Measurements from ENCODE around the gene KIF26A. TPM values are rescaled to one million over a fixed set of nuclear protein-coding genes. Genes with fewer than 3 reads are reported as not detected.

Gene KIF26A
- total and polyA plus RNA-seq, 2 donors (not counting 1 experiment from before 2014, with no cell fraction given): 0.15 TPM; not detected in 1

- Mint-ChIP-seq H3K9me3 (ENCODE audit: insufficient read depth) (no peaks in the 10 kb centered on the region), H3K27me3 (no peaks in the 10 kb centered on the region), H3K4me3 (no peak overlapping the region), H3K27ac (no peak overlapping the region), H3K4me1 (no peaks in the 10 kb centered on the region)
- Histone ChIP-seq H3K4me3 (ENCODE audit: control extremely low read depth in 1 of 5, extremely low read depth in 1 of 5, insufficient read depth in 1 of 5, low read depth in 2 of 5, low read length in 4 of 5) (no peak overlapping the region), H4K20me1 (ENCODE audit: control insufficient read depth, insufficient read depth, low read length, poor library complexity, severe bottlenecking) (no peaks in the 10 kb centered on the region), H3K9ac (ENCODE audit: low read length) (no peak overlapping the region), H3K9me3 (ENCODE audit: control extremely low read depth in 1 of 3, control insufficient read depth in 2 of 3, insufficient read depth in 1 of 3, low read length in 2 of 3) (no peaks in the 10 kb centered on the region), H3K79me2 (ENCODE audit: control insufficient read depth, insufficient read depth, low read length) (no peaks in the 10 kb centered on the region), H3K27me3 (replicated peaks in 1 of 4; ENCODE audit: control extremely low read depth in 1 of 4, control insufficient read depth in 3 of 4, insufficient read depth in 4 of 4, low read length in 3 of 4) (no peaks in the 10 kb centered on the region), H3K4me2 (replicated peaks; ENCODE audit: low read depth, low read length, poor library complexity, severe bottlenecking) (no peak overlapping the region), H2AFZ (ENCODE audit: insufficient read depth, low read depth, low read length, poor library complexity, severe bottlenecking) (no peak overlapping the region), H3K27ac (ENCODE audit: low read length in 2 of 2) (no peak overlapping the region), H3K36me3 (replicated peaks in 1 of 2; ENCODE audit: control extremely low read depth in 1 of 2, control insufficient read depth in 1 of 2, extremely low read depth in 1 of 2, insufficient read depth in 2 of 2, low read length in 1 of 2) (no peaks in the 10 kb centered on the region), H3K4me1 (ENCODE audit: control insufficient read depth in 2 of 2, insufficient read depth in 2 of 2, low read length in 2 of 2) (no peaks in the 10 kb centered on the region)
- DNase-seq (no peak), ATAC-seq (ENCODE audit: low read depth) (no peak)
- intact Hi-C loops (cut with micrococcal nuclease): no loop called here
- POLR2A ChIA-PET: no interaction called here
- CTCF ChIA-PET: no interaction called here
- WGBS (ENCODE audit: insufficient coverage): 86% methylated on average over 12 of the region's 16 CpGs
- TF ChIP-seq CTCF (IDR thresholded peaks at IDR 0.05) (no peak), EZH2 (IDR thresholded peaks at IDR 0.05; ENCODE audit: borderline replicate concordance, insufficient read depth, low read depth, low read length, poor library complexity, severe bottlenecking) (no peak)
Measured at GRCh38 chr14:104101651-104102281, 36.6 kb upstream of the KIF26A start.

GRCh38 chr14:104102282-104102914 lies 36.0 kb upstream of the KIF26A start:
- no peaks in the 10 kb centered on the region for H3K27me3 ChIP-seq (replicated peaks in 1 of 4; ENCODE audit: control extremely low read depth in 1 of 4, control insufficient read depth in 3 of 4, insufficient read depth in 4 of 4, low read length in 3 of 4)

More at GRCh38 chr14:104102282-104102914, 36.0 kb upstream of the KIF26A start:
- Histone ChIP-seq H4K20me1 (ENCODE audit: control insufficient read depth, insufficient read depth, low read length, poor library complexity, severe bottlenecking) (no peaks in the 10 kb centered on the region), H3K4me3 (ENCODE audit: control extremely low read depth in 1 of 5, extremely low read depth in 1 of 5, insufficient read depth in 1 of 5, low read depth in 2 of 5, low read length in 4 of 5) (no peak overlapping the region), H2AFZ (ENCODE audit: insufficient read depth, low read depth, low read length, poor library complexity, severe bottlenecking) (no peak overlapping the region), H3K79me2 (ENCODE audit: control insufficient read depth, insufficient read depth, low read length) (no peaks in the 10 kb centered on the region), H3K4me1 (ENCODE audit: control insufficient read depth in 2 of 2, insufficient read depth in 2 of 2, low read length in 2 of 2) (no peaks in the 10 kb centered on the region), H3K9ac (ENCODE audit: low read length) (no peak overlapping the region), H3K9me3 (ENCODE audit: control extremely low read depth in 1 of 3, control insufficient read depth in 2 of 3, insufficient read depth in 1 of 3, low read length in 2 of 3) (no peaks in the 10 kb centered on the region), H3K4me2 (replicated peaks; ENCODE audit: low read depth, low read length, poor library complexity, severe bottlenecking) (no peak overlapping the region), H3K27ac (ENCODE audit: low read length in 2 of 2) (no peak overlapping the region), H3K36me3 (replicated peaks in 1 of 2; ENCODE audit: control extremely low read depth in 1 of 2, control insufficient read depth in 1 of 2, extremely low read depth in 1 of 2, insufficient read depth in 2 of 2, low read length in 1 of 2) (no peaks in the 10 kb centered on the region)
- Mint-ChIP-seq H3K4me3 (no peak overlapping the region), H3K9me3 (ENCODE audit: insufficient read depth) (no peaks in the 10 kb centered on the region), H3K4me1 (no peaks in the 10 kb centered on the region), H3K27me3 (no peaks in the 10 kb centered on the region), H3K27ac (no peak overlapping the region)
- POLR2A ChIA-PET: no interaction called here
- DNase-seq: no peak
- intact Hi-C loops (cut with micrococcal nuclease): no loop called here
- 77% methylated on average over 9 of the region's 16 CpGs for WGBS (ENCODE audit: insufficient coverage)
- CTCF ChIA-PET: no interaction called here
- TF ChIP-seq CTCF (IDR thresholded peaks at IDR 0.05) (no peak), EZH2 (IDR thresholded peaks at IDR 0.05; ENCODE audit: borderline replicate concordance, insufficient read depth, low read depth, low read length, poor library complexity, severe bottlenecking) (no peak)
- ATAC-seq (ENCODE audit: low read depth): no peak
